ENCODE measurements around the gene CUBN. TPM values are rescaled to one million over a fixed set of nuclear protein-coding genes. Genes with fewer than 3 reads are reported as not detected.

The CUBN gene
- total RNA-seq, 4 donors from 2014 or later = 13.4 to 31.0 (median 19.7) TPM

- WGBS, 2 donors = 65% methylated on average over 6 of the region's 6 CpGs
- intact Hi-C loops (cut with DNase I) = no loop called here
- no peaks in the 10 kb centered on the region for H3K27me3 ChIP-seq
- DNase-seq = no peak
- no peaks in the 10 kb centered on the region for H3K9me3 ChIP-seq
- no peak overlapping the region for H3K27ac ChIP-seq
- peaks cover 6 to 18% of the 10 kb centered on the region in 2 donors for H3K4me1 ChIP-seq
- H3K4me3 ChIP-seq (replicated peaks in 1 of 3) = no peak overlapping the region
- no peak for TF ChIP-seq POLR2A (IDR thresholded peaks at IDR 0.05)
- TF ChIP-seq, protein P1, sequence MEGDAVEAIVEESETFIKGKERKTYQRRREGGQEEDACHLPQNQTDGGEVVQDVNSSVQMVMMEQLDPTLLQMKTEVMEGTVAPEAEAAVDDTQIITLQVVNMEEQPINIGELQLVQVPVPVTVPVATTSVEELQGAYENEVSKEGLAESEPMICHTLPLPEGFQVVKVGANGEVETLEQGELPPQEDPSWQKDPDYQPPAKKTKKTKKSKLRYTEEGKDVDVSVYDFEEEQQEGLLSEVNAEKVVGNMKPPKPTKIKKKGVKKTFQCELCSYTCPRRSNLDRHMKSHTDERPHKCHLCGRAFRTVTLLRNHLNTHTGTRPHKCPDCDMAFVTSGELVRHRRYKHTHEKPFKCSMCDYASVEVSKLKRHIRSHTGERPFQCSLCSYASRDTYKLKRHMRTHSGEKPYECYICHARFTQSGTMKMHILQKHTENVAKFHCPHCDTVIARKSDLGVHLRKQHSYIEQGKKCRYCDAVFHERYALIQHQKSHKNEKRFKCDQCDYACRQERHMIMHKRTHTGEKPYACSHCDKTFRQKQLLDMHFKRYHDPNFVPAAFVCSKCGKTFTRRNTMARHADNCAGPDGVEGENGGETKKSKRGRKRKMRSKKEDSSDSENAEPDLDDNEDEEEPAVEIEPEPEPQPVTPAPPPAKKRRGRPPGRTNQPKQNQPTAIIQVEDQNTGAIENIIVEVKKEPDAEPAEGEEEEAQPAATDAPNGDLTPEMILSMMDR (IDR thresholded peaks at IDR 0.05) = no peak
- H3K36me3 ChIP-seq = no peaks in the 10 kb centered on the region
Measured at GRCh38 chr10:16819026-16819425, 310.6 kb downstream of the CUBN start.

DNA sequence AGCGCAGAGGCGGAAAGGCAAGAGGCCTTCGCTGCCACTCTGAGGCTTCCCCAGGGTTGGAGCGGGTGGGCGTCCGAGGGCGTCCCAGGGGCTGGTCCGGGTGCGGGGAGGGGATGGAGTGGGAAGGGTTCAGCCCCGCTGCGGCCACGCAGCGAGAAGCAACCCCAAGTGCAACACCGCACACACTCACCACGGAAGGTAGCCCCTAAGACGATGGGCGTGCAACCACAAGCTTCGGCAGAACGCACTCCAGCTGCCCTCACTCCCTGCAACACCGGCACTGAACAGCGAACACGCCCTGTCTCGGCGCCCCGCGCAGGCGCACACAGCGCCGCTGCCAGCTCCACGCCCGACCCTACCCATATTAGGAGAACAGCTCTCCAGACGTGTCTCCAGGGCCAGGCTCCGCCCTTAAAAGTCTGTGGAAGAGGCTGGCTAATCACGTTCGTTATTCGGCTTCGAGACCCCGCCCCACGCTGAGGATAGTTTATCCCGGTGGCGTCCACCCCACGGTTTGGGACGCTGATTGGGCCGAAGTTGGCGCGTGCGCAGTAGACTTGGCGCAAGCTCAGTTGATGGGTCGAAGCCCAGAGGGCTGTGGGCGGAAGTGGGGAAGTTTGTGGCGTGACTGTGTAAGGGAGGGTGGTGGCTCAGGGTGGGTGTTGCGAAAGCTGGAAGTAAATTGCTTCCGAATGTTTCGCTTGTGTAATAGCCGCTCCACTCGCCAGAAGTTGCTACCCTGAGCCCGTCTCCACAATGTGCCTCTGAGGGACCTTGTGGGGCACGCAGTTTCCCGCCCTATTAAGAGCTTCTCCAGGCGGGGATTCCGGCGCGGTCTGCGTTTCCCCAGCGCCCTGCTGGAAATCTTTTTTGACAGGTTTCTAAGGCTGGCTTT lies 312.2 kb downstream of the CUBN start, which contains the start of gene RSU1:
Gene RSU1 (minus strand): TSS at position 300 of the 895 bp plus-strand sequence. CDS start 343 bp downstream, outside the sequence.
- TF ChIP-seq, protein P1 (IDR thresholded peaks at IDR 0.05) = no peak
- peak in 1 of 2 donors; percentile 88 for TF ChIP-seq POLR2A (IDR thresholded peaks at IDR 0.05)

DNA sequence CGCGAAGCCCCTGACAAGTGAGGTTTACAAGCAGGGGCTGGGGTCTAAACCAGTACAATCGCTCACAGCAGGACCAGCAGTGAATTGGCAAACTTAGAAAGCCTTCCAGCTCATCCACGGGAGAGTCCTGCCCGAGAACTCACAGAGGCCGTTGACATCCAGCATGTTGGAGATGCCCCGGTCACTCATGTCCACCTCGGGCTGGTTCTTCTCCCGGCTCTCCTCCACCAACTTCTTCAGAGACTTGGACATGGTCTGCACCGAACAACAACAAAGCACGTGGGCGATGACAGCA lies 312.8 kb downstream of the CUBN start:
- Histone ChIP-seq H3K27ac (peak overlapping the region in 2 of 3 donors; percentile 21 to 78), H3K27me3 (no peaks in the 10 kb centered on the region), H3K36me3 (no peaks in the 10 kb centered on the region), H3K4me1 (peaks cover 6 to 18% of the 10 kb centered on the region in 2 donors), H3K9me3 (no peaks in the 10 kb centered on the region), H3K4me3 (replicated peaks in 1 of 3) (peak overlapping the region; percentile 44 to 72 (median 62))
- intact Hi-C loops (cut with DNase I) = no loop called here
- TF ChIP-seq POLR2A (IDR thresholded peaks at IDR 0.05) = no peak
- TF ChIP-seq, protein P1 (IDR thresholded peaks at IDR 0.05) = no peak
- DNase-seq = no peak
- WGBS, 2 donors = 3 to 8% methylated on average over 10 to 12 of the region's 12 CpGs

More for the DNA sequence above, 312.2 kb downstream of the CUBN start, which contains the start of gene RSU1:
- Histone ChIP-seq H3K9me3 (no peaks in the 10 kb centered on the region), H3K27ac (peak within 1 kb of the TSS; percentile 69 to 93 (median 91)), H3K4me3 (replicated peaks in 1 of 3) (peak within 1 kb of the TSS; percentile 44 to 72 (median 62)), H3K27me3 (no peaks in the 10 kb centered on the region), H3K4me1 (peaks cover 6 to 18% of the 10 kb centered on the region in 2 donors), H3K36me3 (no peaks in the 10 kb centered on the region)
- 0 to 1% methylated on average over 28 to 44 of the region's 65 CpGs for WGBS, 2 donors
- intact Hi-C loops (cut with DNase I) = no loop called here
- DNase-seq = peak; percentile 100

DNA sequence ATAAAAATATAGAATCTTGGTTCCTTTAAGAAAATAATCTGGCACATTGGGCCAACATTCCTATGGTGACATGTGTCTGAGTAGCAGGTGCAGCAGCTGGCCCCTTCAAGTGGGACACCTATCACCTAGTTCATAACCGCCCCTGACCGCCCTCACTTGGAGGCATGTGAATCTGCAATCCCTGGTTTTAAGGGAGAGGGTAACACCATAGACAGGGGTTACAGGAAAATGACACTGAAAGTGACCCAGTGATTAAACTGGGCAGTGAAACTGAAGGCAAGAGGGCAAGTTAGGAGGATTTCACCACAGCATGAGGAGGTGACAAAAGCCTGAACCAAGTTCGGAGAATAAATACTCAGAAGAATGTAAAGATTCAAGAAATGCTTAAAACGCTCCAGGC lies 313.4 kb downstream of the CUBN start:
- TF ChIP-seq POLR2A (IDR thresholded peaks at IDR 0.05) = no peak
- TF ChIP-seq, protein P1 (IDR thresholded peaks at IDR 0.05) = no peak
- Histone ChIP-seq H3K4me1 (peaks cover 6 to 18% of the 10 kb centered on the region in 2 donors), H3K27ac (no peak overlapping the region), H3K27me3 (no peaks in the 10 kb centered on the region), H3K36me3 (no peaks in the 10 kb centered on the region), H3K9me3 (no peaks in the 10 kb centered on the region), H3K4me3 (replicated peaks in 1 of 3) (peak overlapping the region in 1 of 3 donors; percentile 62)
- DNase-seq = no peak
- intact Hi-C loops (cut with DNase I) = no loop called here
- 79 to 82% methylated on average over 4 of the region's 4 CpGs for WGBS, 2 donors

DNA sequence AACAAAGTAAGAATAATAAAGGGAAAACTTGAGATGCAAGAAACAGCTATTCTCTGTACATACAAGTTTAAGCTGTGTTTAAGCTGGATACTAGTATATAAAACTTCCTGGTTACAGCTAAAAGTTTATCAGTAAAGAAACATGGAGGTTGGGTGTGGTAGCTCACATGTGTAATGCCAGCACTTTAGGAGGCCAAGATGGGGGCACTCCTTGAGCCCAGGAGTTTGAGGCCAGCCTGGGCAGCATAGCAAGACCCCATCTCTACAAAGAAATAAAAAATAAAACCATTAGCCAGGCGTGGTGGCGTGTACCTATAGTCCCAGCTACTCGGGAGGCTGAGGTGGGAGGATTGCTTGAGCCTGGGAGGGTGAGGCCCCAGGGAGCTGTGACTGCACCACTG lies 315.6 kb downstream of the CUBN start:
- WGBS, 2 donors = 97 to 98% methylated on average over 3 of the region's 3 CpGs
- intact Hi-C loops (cut with DNase I) = no loop called here
- Histone ChIP-seq H3K4me1 (peaks cover 6 to 18% of the 10 kb centered on the region in 2 donors), H3K27ac (no peak overlapping the region), H3K36me3 (no peaks in the 10 kb centered on the region), H3K4me3 (replicated peaks in 1 of 3) (no peak overlapping the region), H3K27me3 (no peaks in the 10 kb centered on the region), H3K9me3 (no peaks in the 10 kb centered on the region)
- DNase-seq = no peak
- no peak for TF ChIP-seq POLR2A (IDR thresholded peaks at IDR 0.05)
- TF ChIP-seq, protein P1 (IDR thresholded peaks at IDR 0.05) = no peak
